IMR-90 (cell line): Measurements from ENCODE around the gene EAF1. TPM values are rescaled to one million over a fixed set of nuclear protein-coding genes. Genes with fewer than 3 reads are reported as not detected.

Experiments
- ATAC-seq: fragments of 200-7000 bp; cut with Tn5 transposase; 2 replicates; pipeline ENCODE4 v1.9.1; 2020; ENCODE audit warnings: low read depth, mild to moderate bottlenecking, moderate library complexity
- BruUV-seq: library from RNA; stranded (reverse); fragments of 400-500 nt; replicated peaks from 2 replicates; lab custom pipeline; 2021; lab: Mats Ljungman, UMichigan
- CTCF ChIA-PET: fragments of 300-600 bp; formaldehyde crosslinking; extraction: SDS; loops from one replicate; lab custom pipeline; 2021; ENCODE audit warnings: antibody characterized with exemption; lab: Yijun Ruan, JAX
- POLR2A ChIA-PET: fragments of 300-600 bp; sonication (Branson Sonifier 250); formaldehyde crosslinking; loops from one replicate; lab custom pipeline; 2022; ENCODE audit warnings: antibody characterized with exemption; ENCODE audit not compliant: unreplicated experiment; lab: Charles Lee
- DNase-seq: peaks from one replicate; pipeline ENCODE4 v3.0.0; 2013
- H2AFZ ChIP-seq: replicated peaks from 2 replicates; pipeline ENCODE3; 2013; ENCODE audit warnings: low read length, mild to moderate bottlenecking; ENCODE audit not compliant: poor library complexity
- H2AK5ac ChIP-seq: 2 replicates; pipeline ENCODE4 v1.6.1; 2013; ENCODE audit warnings: low read depth, low read length, inconsistent platforms
- H2AK9ac ChIP-seq: replicated peaks from 2 replicates; pipeline ENCODE3; 2013; ENCODE audit warnings: mild to moderate bottlenecking, low read depth, low read length, moderate library complexity; ENCODE audit not compliant: poor library complexity
- H2BK120ac ChIP-seq: 2 replicates; pipeline ENCODE4 v1.6.1; 2013; ENCODE audit warnings: low read depth, low read length, inconsistent platforms
- H2BK15ac ChIP-seq: 3 replicates; pipeline ENCODE4 v1.6.1; 2013; ENCODE audit warnings: low read depth, low read length, inconsistent platforms
- H2BK20ac ChIP-seq: 2 replicates; pipeline ENCODE4 v1.6.1; 2013; ENCODE audit warnings: low read depth, mild to moderate bottlenecking, inconsistent platforms, low read length, moderate library complexity
- H2BK5ac ChIP-seq: 2 replicates; pipeline ENCODE4 v1.6.1; 2013; ENCODE audit warnings: mild to moderate bottlenecking, low read depth, low read length, inconsistent platforms; ENCODE audit not compliant: poor library complexity, severe bottlenecking
- H3K14ac ChIP-seq: replicated peaks from 2 replicates; pipeline ENCODE4 v1.6.1; 2013; ENCODE audit warnings: low read depth, low read length, inconsistent platforms
- H3K18ac ChIP-seq: 2 replicates; pipeline ENCODE4 v1.6.1; 2013; ENCODE audit warnings: low read depth, low read length, control low read depth
- H3K23ac ChIP-seq: 2 replicates; pipeline ENCODE4 v1.6.1; 2013; ENCODE audit warnings: low read depth, low read length, inconsistent platforms
- H3K27ac ChIP-seq: 2 replicates; pipeline ENCODE4 v1.5.1; 2013; ENCODE audit warnings: mild to moderate bottlenecking, control low read depth, low read length; ENCODE audit not compliant: insufficient read depth
- H3K27me3 ChIP-seq: 2 replicates; pipeline ENCODE4 v1.6.1; 2013; ENCODE audit warnings: low read length; ENCODE audit not compliant: control insufficient read depth, insufficient read depth
- H3K36me3 ChIP-seq: 2 replicates; pipeline ENCODE4 v1.6.1; 2013; ENCODE audit warnings: low read length, mixed read lengths; ENCODE audit not compliant: control insufficient read depth, insufficient read depth
- H3K4ac ChIP-seq: 2 replicates; pipeline ENCODE4 v1.6.1; 2013; ENCODE audit warnings: low read depth, low read length, inconsistent platforms
- H3K4me1 ChIP-seq: 2 replicates; pipeline ENCODE4 v1.6.1; 2013; ENCODE audit warnings: low read length, mixed read lengths; ENCODE audit not compliant: control insufficient read depth, insufficient read depth
- H3K4me2 ChIP-seq: 2 replicates; pipeline ENCODE4 v1.6.1; 2013; ENCODE audit warnings: low read depth, mild to moderate bottlenecking, control low read depth, low read length, moderate library complexity
- H3K4me3 ChIP-seq: 2 replicates; pipeline ENCODE4 v1.5.1; 2013; ENCODE audit warnings: low read depth, mild to moderate bottlenecking, control low read depth, low read length, moderate library complexity; ENCODE audit not compliant: insufficient read depth
- H3K56ac ChIP-seq: 2 replicates; pipeline ENCODE4 v1.6.1; 2013; ENCODE audit warnings: low read length, inconsistent platforms; ENCODE audit not compliant: insufficient read depth; ENCODE audit errors: extremely low read depth
- H3K79me1 ChIP-seq, 2 experiments: 2 replicates each; pipeline ENCODE4 v1.6.1; 2013; ENCODE audit warnings: low read length in 2 of 2, inconsistent platforms in 1 of 2, low read depth in 1 of 2
- H3K9ac ChIP-seq: 2 replicates; pipeline ENCODE4 v1.6.1; 2013; ENCODE audit warnings: low read depth, low read length, control low read depth
- H3K9me1 ChIP-seq: 2 replicates; pipeline ENCODE4 v1.6.1; 2013; ENCODE audit warnings: low read length, inconsistent platforms; ENCODE audit not compliant: insufficient read depth
- H3K9me3 ChIP-seq: 2 replicates; pipeline ENCODE4 v1.6.1; 2013; ENCODE audit warnings: low read length; ENCODE audit not compliant: control insufficient read depth, insufficient read depth
- H4K20me1 ChIP-seq: 2 replicates; pipeline ENCODE4 v1.6.1; 2013; ENCODE audit warnings: low read length, inconsistent platforms; ENCODE audit not compliant: insufficient read depth
- H4K5ac ChIP-seq: 2 replicates; pipeline ENCODE4 v1.6.1; 2013; ENCODE audit warnings: mild to moderate bottlenecking, low read depth, low read length, control low read depth
- H4K8ac ChIP-seq, 2 experiments: 2 replicates each; pipeline ENCODE4 v1.6.1; 2013; ENCODE audit warnings: low read depth in 2 of 2, low read length in 2 of 2, control low read depth in 1 of 2, inconsistent platforms in 1 of 2
- H4K91ac ChIP-seq: 2 replicates; pipeline ENCODE4 v1.6.1; 2013; ENCODE audit warnings: low read depth, low read length, inconsistent platforms; ENCODE audit not compliant: insufficient read depth
- BHLHE40 ChIP-seq: fragments of 150-350 bp; IDR thresholded peaks from 2 replicates; pipeline ENCODE4 v1.6.1; 2016; ENCODE audit warnings: mild to moderate bottlenecking, low read depth, low read length
- CEBPB ChIP-seq: IDR thresholded peaks from 2 replicates; pipeline ENCODE4 v1.6.1; 2012; ENCODE audit warnings: low read depth, low read length, improper control_type of control experiment
- CHD1 ChIP-seq: IDR thresholded peaks from 2 replicates; pipeline ENCODE4 v1.6.1; 2012; ENCODE audit warnings: low read depth, low read length, improper control_type of control experiment
- CTCF ChIP-seq: conservative IDR thresholded peaks from 2 replicates; pipeline ENCODE4 v1.5.1; 2012; ENCODE audit warnings: mild to moderate bottlenecking, low read depth, low read length, improper control_type of control experiment
- FOS ChIP-seq: fragments of 150-350 bp; IDR thresholded peaks from 2 replicates; pipeline ENCODE4 v1.6.1; 2016; ENCODE audit warnings: low read depth, low read length
- MAFK ChIP-seq: IDR thresholded peaks from 2 replicates; pipeline ENCODE4 v1.6.1; 2012; ENCODE audit warnings: low read depth, low read length, improper control_type of control experiment
- MAZ ChIP-seq: IDR thresholded peaks from 2 replicates; pipeline ENCODE4 v1.6.1; 2012; ENCODE audit warnings: low read depth, mild to moderate bottlenecking, low read length, improper control_type of control experiment, moderate library complexity, borderline replicate concordance
- MXI1 ChIP-seq: IDR thresholded peaks from 2 replicates; pipeline ENCODE4 v1.6.1; 2012; ENCODE audit warnings: low read depth, mild to moderate bottlenecking, low read length, moderate library complexity, borderline replicate concordance
- NFE2L2 ChIP-seq: fragments of 150-350 bp; IDR thresholded peaks from 2 replicates; pipeline ENCODE4 v1.6.1; 2016; ENCODE audit warnings: low read depth, mild to moderate bottlenecking, low read length
- POLR2A ChIP-seq: IDR thresholded peaks from 2 replicates; pipeline ENCODE4 v1.6.1; 2012; ENCODE audit warnings: mild to moderate bottlenecking, low read depth, low read length
- RAD21 ChIP-seq: IDR thresholded peaks from 2 replicates; pipeline ENCODE4 v1.6.1; 2012; ENCODE audit warnings: low read length, improper control_type of control experiment
- RCOR1 ChIP-seq: IDR thresholded peaks from 2 replicates; pipeline ENCODE4 v1.6.1; 2012; ENCODE audit warnings: mild to moderate bottlenecking, low read length, improper control_type of control experiment; ENCODE audit not compliant: insufficient replicate concordance
- RFX5 ChIP-seq: IDR thresholded peaks from 2 replicates; pipeline ENCODE4 v1.8.0; 2012; ENCODE audit warnings: low read depth, mild to moderate bottlenecking, low read length, moderate library complexity
- SMC3 ChIP-seq: fragments of 150-350 bp; IDR thresholded peaks from 2 replicates; pipeline ENCODE4 v1.6.1; 2016; ENCODE audit warnings: low read depth, mild to moderate bottlenecking, antibody characterized with exemption, low read length, moderate library complexity
- USF2 ChIP-seq: fragments of 150-350 bp; IDR thresholded peaks from 2 replicates; pipeline ENCODE4 v1.6.1; 2017; ENCODE audit warnings: mild to moderate bottlenecking, antibody characterized with exemption, low read length, low read depth
- WGBS, 2 experiments: methylation state at CpG; one replicate each; pipeline versions ENCODE4 v1.1.5 to v1.1.7; 2013; ENCODE audit warnings: missing lambda C conversion rate in 2 of 2; ENCODE audit not compliant: insufficient read length in 1 of 2; ENCODE audit errors: extremely low coverage in 2 of 2; 5-methylcytosine and 5-hydroxymethylcytosine counted together
- dilution Hi-C: fragments of 300-500 bp; cut with HindIII; formaldehyde crosslinking; loops from one replicate; pipeline ENCODE4 v1.14.3; 2018; ENCODE audit warnings: low sequenced_read_pairs; ENCODE audit not compliant: unreplicated experiment
- in situ Hi-C: fragments of 300-500 bp; cut with MboI; formaldehyde crosslinking; loops from 3 replicates; pipeline ENCODE4 v1.14.3; 2019; ENCODE audit warnings: low sequenced_read_pairs, inconsistent platforms, mixed read lengths
- intact Hi-C: fragments of 100-400 bp; cut with micrococcal nuclease; formaldehyde crosslinking; loops from 2 replicates; pipeline ENCODE4 v1.10.0; 2022
- polyA plus RNA-seq, 3 experiments: library from polyadenylated mRNA; depleted of rRNA; stranded (reverse); fragments of >200 nt; gene quantifications; 2 replicates each; pipeline ENCODE4 v1.2.3, GENCODE V29; 2012; ENCODE audit warnings: low replicate concordance in 1 of 3
- total RNA-seq: library from RNA; depleted of rRNA; stranded (reverse); fragments of >200 nt; gene quantifications from 2 replicates; pipeline ENCODE4 v1.2.3, GENCODE V29; 2012
- TF ChIP-seq, protein P1 (sequence below): fragments of 150-350 bp; IDR thresholded peaks from 2 replicates; pipeline ENCODE4 v1.6.1; 2016; ENCODE audit warnings: low read depth, mild to moderate bottlenecking, low read length, moderate library complexity, borderline replicate concordance

The EAF1 gene
- total and polyA plus RNA-seq, 2 of the 4 experiments (the other 2 are of a cell fraction): 7.0 to 21.3 TPM

GRCh38 chr3:15434756-15435155, 7.4 kb downstream of the EAF1 start:
- CTCF ChIA-PET: no interaction called here
- H4K20me1 ChIP-seq: peaks cover 4% of the 10 kb centered on the region; the same call in 1 of the 2 replicates

More at GRCh38 chr3:15434756-15435155, 7.4 kb downstream of the EAF1 start:
- no peaks in the 10 kb centered on the region for H3K27me3 ChIP-seq
- H3K23ac ChIP-seq: no peak overlapping the region
- no TSS peak for BruUV-seq
- no peak overlapping the region for H3K27ac ChIP-seq
- no peak overlapping the region for H3K4ac ChIP-seq
- H3K9me1 ChIP-seq: peaks cover 6% of the 10 kb centered on the region; the same call in 1 of the 2 replicates
- H3K4me3 ChIP-seq: no peak overlapping the region
- no peak overlapping the region for H3K4me2 ChIP-seq
- no peak overlapping the region for H2AK5ac ChIP-seq
- no peak overlapping the region for H3K9ac ChIP-seq
- H3K14ac ChIP-seq: no peak overlapping the region
- H2AK9ac ChIP-seq: no peak overlapping the region
- dilution Hi-C loops (no loop called here), in situ Hi-C loops (no loop called here), intact Hi-C loops (no loop called here)
- WGBS, 2 experiments: no CpG with 5 or more reads among the region's 4 CpGs
- H4K8ac ChIP-seq: no peak overlapping the region
- POLR2A ChIA-PET: no interaction called here
- no peak overlapping the region for H4K5ac ChIP-seq
- H3K36me3 ChIP-seq: peaks cover 42% of the 10 kb centered on the region
- no peak overlapping the region for H2BK5ac ChIP-seq
- H2BK120ac ChIP-seq: no peak overlapping the region
- ATAC-seq (no peak), DNase-seq (no peak)
- TF ChIP-seq MAZ (no peak), CHD1 (no peak), POLR2A (no peak), MAFK (no peak), RFX5 (no peak), MXI1 (no peak), RCOR1 (no peak), RAD21 (no peak), FOS (no peak), CTCF (no peak), BHLHE40 (no peak), USF2 (no peak), CEBPB (no peak), NFE2L2 (no peak), SMC3 (no peak)
- TF ChIP-seq, protein P1, sequence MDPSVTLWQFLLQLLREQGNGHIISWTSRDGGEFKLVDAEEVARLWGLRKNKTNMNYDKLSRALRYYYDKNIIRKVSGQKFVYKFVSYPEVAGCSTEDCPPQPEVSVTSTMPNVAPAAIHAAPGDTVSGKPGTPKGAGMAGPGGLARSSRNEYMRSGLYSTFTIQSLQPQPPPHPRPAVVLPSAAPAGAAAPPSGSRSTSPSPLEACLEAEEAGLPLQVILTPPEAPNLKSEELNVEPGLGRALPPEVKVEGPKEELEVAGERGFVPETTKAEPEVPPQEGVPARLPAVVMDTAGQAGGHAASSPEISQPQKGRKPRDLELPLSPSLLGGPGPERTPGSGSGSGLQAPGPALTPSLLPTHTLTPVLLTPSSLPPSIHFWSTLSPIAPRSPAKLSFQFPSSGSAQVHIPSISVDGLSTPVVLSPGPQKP: no peak
- H2BK15ac ChIP-seq: no peak overlapping the region
- peaks cover 8 to 30% of the 10 kb centered on the region in 2 experiments for H3K79me1 ChIP-seq
- H3K9me3 ChIP-seq: no peaks in the 10 kb centered on the region
- no peak overlapping the region for H2AFZ ChIP-seq
- no peak overlapping the region for H3K18ac ChIP-seq
- no peak overlapping the region for H2BK20ac ChIP-seq
- H3K56ac ChIP-seq: no peak overlapping the region
- H4K91ac ChIP-seq: no peak overlapping the region
- H3K4me1 ChIP-seq: no peaks in the 10 kb centered on the region
